GM19351 (cell line): Measurements from ENCODE around the gene GPR32.
"Not testable (repeated sequence)": the region's sequence is repeated elsewhere in the genome, so short reads cannot be mapped to it uniquely, and the experiment has no call there.

Experiments used
- ATAC-seq: cut with Tn5 transposase; IDR thresholded peaks from one replicate; pipeline ENCODE4 v1.9.1; 2021; ENCODE audit warnings: mild to moderate bottlenecking, moderate library complexity; ENCODE audit not compliant: unreplicated experiment

The GPR32 gene

GRCh38 chr19:50797781-50798658 lies 27.8 kb downstream of the GPR32 start:
- ATAC-seq, result no peak

GRCh38 chr19:50798659-50799546 lies 28.6 kb downstream of the GPR32 start:
- no peak for ATAC-seq

GRCh38 chr19:50799547-50799851 lies 29.2 kb downstream of the GPR32 start:
- ATAC-seq, result no peak

GRCh38 chr19:50801107-50801506 lies 30.8 kb downstream of the GPR32 start:
- no peak for ATAC-seq

GRCh38 chr19:50803633-50804419 lies 33.6 kb downstream of the GPR32 start:
- ATAC-seq, result peak; percentile 4

- ATAC-seq, result peak; percentile 92
Measured at GRCh38 chr19:50804420-50805272, 34.4 kb downstream of the GPR32 start.

GRCh38 chr19:50808856-50809255 lies 38.6 kb downstream of the GPR32 start:
- no peak for ATAC-seq

- ATAC-seq, result not testable (repeated sequence)
Measured at GRCh38 chr19:50811622-50812238, 41.5 kb downstream of the GPR32 start.

- ATAC-seq, result no peak
Measured at GRCh38 chr19:50812474-50812873, 42.2 kb downstream of the GPR32 start.

GRCh38 chr19:50814883-50815282 lies 44.6 kb downstream of the GPR32 start:
- no peak for ATAC-seq

GRCh38 chr19:50815439-50815838 lies 45.2 kb downstream of the GPR32 start:
- no peak for ATAC-seq

- peak; percentile 59 for ATAC-seq
Measured at GRCh38 chr19:50817941-50818858, 47.9 kb downstream of the GPR32 start.

GRCh38 chr19:50818859-50819472 lies 48.7 kb downstream of the GPR32 start:
- no peak for ATAC-seq

- ATAC-seq, result no peak
Measured at GRCh38 chr19:50819636-50820035, 49.4 kb downstream of the GPR32 start.

- ATAC-seq, result no peak
Measured at GRCh38 chr19:50820086-50820485, 49.8 kb downstream of the GPR32 start.

- ATAC-seq, result no peak
Measured at GRCh38 chr19:50820549-50821247, 50.4 kb downstream of the GPR32 start.

- ATAC-seq, result no peak
Measured at GRCh38 chr19:50821248-50821612, 51.0 kb downstream of the GPR32 start.
